ENCODE data around the gene CYP26B1. TPM values are rescaled to one million over a fixed set of nuclear protein-coding genes. Genes with fewer than 3 reads are reported as not detected.

Gene CYP26B1
- total and polyA plus RNA-seq, 9 of the 15 experiments (the other 6 are each of a cell fraction or from before 2014, with no cell fraction given) = 0.01 to 0.13 (median 0.04) TPM; not detected in 6

DNA sequence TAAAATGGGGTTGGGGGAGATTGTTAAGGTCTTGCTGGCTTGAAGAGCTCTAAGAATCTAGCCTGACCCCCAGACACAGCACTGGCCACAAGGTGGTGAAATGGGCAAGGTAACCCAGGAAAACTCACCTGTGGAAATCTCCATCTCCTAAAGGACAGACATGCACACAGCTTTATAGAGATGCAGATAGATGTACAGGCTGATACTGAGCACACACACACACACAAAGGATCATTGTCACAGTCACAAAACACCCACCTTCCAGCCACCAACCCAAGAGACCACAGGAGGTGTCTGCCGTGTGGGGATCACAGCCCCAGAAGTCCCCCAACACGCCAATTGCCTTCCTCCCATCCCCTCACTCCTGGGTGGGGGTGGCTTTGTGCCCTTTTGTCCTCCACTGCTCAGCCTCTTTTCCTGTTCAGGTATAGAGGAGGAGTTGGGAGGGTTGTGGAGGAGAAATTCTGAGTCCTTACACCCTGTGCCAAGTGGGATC lies 3.2 kb upstream of the CYP26B1 start:
- ATAC-seq = no peak
- Histone ChIP-seq H2AFZ (ENCODE audit: low read depth, low read length) (no peak overlapping the region), H3K4me2 (ENCODE audit: insufficient read depth, low read length) (no peak overlapping the region), H3K79me2 (ENCODE audit: control insufficient read depth, insufficient read depth, low read length) (no peaks in the 10 kb centered on the region), H3K27ac (ENCODE audit: extremely low read depth, low read depth, low read length) (no peak overlapping the region), H3K27me3 (ENCODE audit: control insufficient read depth in 2 of 2, insufficient read depth in 2 of 2, low read length in 2 of 2) (peaks cover 13 to 69% of the 10 kb centered on the region in 2 experiments; a peak in 4 of 5 replicates), H3K4me1 (replicated peaks in 1 of 2; ENCODE audit: control insufficient read depth in 2 of 2, insufficient read depth in 2 of 2, low read length in 2 of 2) (peaks cover 0 to 20% of the 10 kb centered on the region in 2 experiments; a peak in 2 of 5 replicates), H3K9ac (ENCODE audit: insufficient read depth in 1 of 2, low read depth in 2 of 2, low read length in 2 of 2) (no peak overlapping the region), H3K4me3 (no peak overlapping the region), H3K9me3 (replicated peaks; ENCODE audit: control insufficient read depth, insufficient read depth, low read depth, low read length) (no peaks in the 10 kb centered on the region), H4K20me1 (replicated peaks; ENCODE audit: control insufficient read depth, insufficient read depth, low read length) (peaks cover 7% of the 10 kb centered on the region; the same call in 1 of the 2 replicates), H3K36me3 (ENCODE audit: control insufficient read depth, insufficient read depth, low read length) (no peaks in the 10 kb centered on the region), H3K9me1 (ENCODE audit: control insufficient read depth, insufficient read depth, low read length) (no peaks in the 10 kb centered on the region)
- TF ChIP-seq HEY1 (CRISPR knock-in tag; IDR thresholded peaks at IDR 0.05; ENCODE audit: borderline replicate concordance) (no peak), ZNF830 (CRISPR knock-in tag; IDR thresholded peaks at IDR 0.05) (no peak)
- no TSS peak for BruUV-seq (replicated peaks)
- CTCF ChIA-PET (ENCODE audit: low intra/inter-chr PET ratio) = interaction anchor here (0.6 to 1.5 kb wide), 4 partner anchors 13 to 620 kb away, joined by 3 to 13 read pairs (median 6); no protein-coding TSS in a partner anchor
- intact Hi-C loops (cut with micrococcal nuclease) = loop anchor here (1.0 to 5.0 kb wide), 6 partner anchors 227 to 619 kb away; no protein-coding TSS in a partner anchor
- POLR2A ChIA-PET = interaction anchor here (1.0 kb wide), 1 partner anchor 227 kb away, joined by 3 read pairs; no protein-coding TSS in a partner anchor
- in situ Hi-C loops (cut with MboI) = loop anchor here (5.0 to 10.0 kb wide), 4 partner anchors 226 to 616 kb away; no protein-coding TSS in a partner anchor
- 0% methylated on average over 2 of the region's 2 CpGs for WGBS (ENCODE audit: insufficient coverage, low coverage, missing lambda C conversion rate)
- no peak for FAIRE-seq
- DNase-seq (ENCODE audit: extremely low read depth in 1 of 4, low spot score in 3 of 4) = no peak

GRCh38 chr2:72150157-72150860 lies 2.6 kb upstream of the CYP26B1 start:
- WGBS (ENCODE audit: insufficient coverage, low coverage, missing lambda C conversion rate) = 14% methylated on average over 28 of the region's 28 CpGs
- Histone ChIP-seq H3K36me3 (ENCODE audit: control insufficient read depth, insufficient read depth, low read length) (no peaks in the 10 kb centered on the region), H2AFZ (ENCODE audit: low read depth, low read length) (no peak overlapping the region), H3K9ac (ENCODE audit: insufficient read depth in 1 of 2, low read depth in 2 of 2, low read length in 2 of 2) (no peak overlapping the region), H3K4me1 (replicated peaks in 1 of 2; ENCODE audit: control insufficient read depth in 2 of 2, insufficient read depth in 2 of 2, low read length in 2 of 2) (peaks cover 0 to 20% of the 10 kb centered on the region in 2 experiments; a peak in 2 of 5 replicates), H3K9me3 (replicated peaks; ENCODE audit: control insufficient read depth, insufficient read depth, low read depth, low read length) (no peaks in the 10 kb centered on the region), H3K4me3 (no peak overlapping the region), H3K27me3 (ENCODE audit: control insufficient read depth in 2 of 2, insufficient read depth in 2 of 2, low read length in 2 of 2) (peaks cover 13 to 63% of the 10 kb centered on the region in 2 experiments; a peak in 4 of 5 replicates), H4K20me1 (replicated peaks; ENCODE audit: control insufficient read depth, insufficient read depth, low read length) (peaks cover 7% of the 10 kb centered on the region; the same call in 1 of the 2 replicates), H3K79me2 (ENCODE audit: control insufficient read depth, insufficient read depth, low read length) (no peaks in the 10 kb centered on the region), H3K27ac (ENCODE audit: extremely low read depth, low read depth, low read length) (no peak overlapping the region), H3K4me2 (ENCODE audit: insufficient read depth, low read length) (no peak overlapping the region), H3K9me1 (ENCODE audit: control insufficient read depth, insufficient read depth, low read length) (no peaks in the 10 kb centered on the region)
- POLR2A ChIA-PET = interaction anchor here (1.0 kb wide), 1 partner anchor 227 kb away, joined by 3 read pairs; no protein-coding TSS in a partner anchor
- BruUV-seq (replicated peaks) = no TSS peak
- ATAC-seq (peak; percentile 93), FAIRE-seq (peak; percentile 86), DNase-seq (ENCODE audit: extremely low read depth in 1 of 4, low spot score in 3 of 4) (peak; percentile 74 to 81 (median 76))
- CTCF ChIA-PET (ENCODE audit: low intra/inter-chr PET ratio) = interaction anchor here (0.6 to 1.5 kb wide), 5 partner anchors 12 to 620 kb away, joined by 3 to 13 read pairs (median 3); no protein-coding TSS in a partner anchor
- in situ Hi-C loops (cut with MboI) = loop anchor here (5.0 to 10.0 kb wide), 4 partner anchors 226 to 616 kb away; no protein-coding TSS in a partner anchor
- intact Hi-C loops (cut with micrococcal nuclease) = loop anchor here (1.0 to 5.0 kb wide), 6 partner anchors 226 to 618 kb away; no protein-coding TSS in a partner anchor
- TF ChIP-seq HDAC8 (tag; IDR thresholded peaks at IDR 0.05) (no peak), ZNF584 (CRISPR knock-in tag; IDR thresholded peaks at IDR 0.05; ENCODE audit: low read depth) (no peak), SLC30A9 (CRISPR knock-in tag; IDR thresholded peaks at IDR 0.05) (no peak), SMC3 (conservative IDR thresholded peaks at IDR 0.05; ENCODE audit: insufficient read depth, low read depth, low read length) (peak; percentile 83), ZNF561 (CRISPR knock-in tag; conservative IDR thresholded peaks at IDR 0.05) (no peak), VEZF1 (CRISPR knock-in tag; IDR thresholded peaks at IDR 0.05) (no peak)
- TF ChIP-seq, protein P1, sequence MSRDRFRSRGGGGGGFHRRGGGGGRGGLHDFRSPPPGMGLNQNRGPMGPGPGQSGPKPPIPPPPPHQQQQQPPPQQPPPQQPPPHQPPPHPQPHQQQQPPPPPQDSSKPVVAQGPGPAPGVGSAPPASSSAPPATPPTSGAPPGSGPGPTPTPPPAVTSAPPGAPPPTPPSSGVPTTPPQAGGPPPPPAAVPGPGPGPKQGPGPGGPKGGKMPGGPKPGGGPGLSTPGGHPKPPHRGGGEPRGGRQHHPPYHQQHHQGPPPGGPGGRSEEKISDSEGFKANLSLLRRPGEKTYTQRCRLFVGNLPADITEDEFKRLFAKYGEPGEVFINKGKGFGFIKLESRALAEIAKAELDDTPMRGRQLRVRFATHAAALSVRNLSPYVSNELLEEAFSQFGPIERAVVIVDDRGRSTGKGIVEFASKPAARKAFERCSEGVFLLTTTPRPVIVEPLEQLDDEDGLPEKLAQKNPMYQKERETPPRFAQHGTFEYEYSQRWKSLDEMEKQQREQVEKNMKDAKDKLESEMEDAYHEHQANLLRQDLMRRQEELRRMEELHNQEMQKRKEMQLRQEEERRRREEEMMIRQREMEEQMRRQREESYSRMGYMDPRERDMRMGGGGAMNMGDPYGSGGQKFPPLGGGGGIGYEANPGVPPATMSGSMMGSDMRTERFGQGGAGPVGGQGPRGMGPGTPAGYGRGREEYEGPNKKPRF (IDR thresholded peaks at IDR 0.05; ENCODE audit: low read depth, low read length) = no peak
